HUES64 (cell line): Measurements from ENCODE around the gene CHD2.

Source experiments
- H3K27ac ChIP-seq: 2 replicates; pipeline ENCODE4 v1.7.0; 2013; ENCODE audit warnings: low read depth, low read length, inconsistent platforms
- H3K27me3 ChIP-seq: 2 replicates; pipeline ENCODE4 v1.6.1; 2013; ENCODE audit warnings: mild to moderate bottlenecking, low read length; ENCODE audit not compliant: insufficient read depth
- H3K36me3 ChIP-seq: 2 replicates; pipeline ENCODE4 v1.6.1; 2013; ENCODE audit warnings: mild to moderate bottlenecking, low read length; ENCODE audit not compliant: insufficient read depth
- H3K4me1 ChIP-seq: 2 replicates; pipeline ENCODE4 v1.6.1; 2013; ENCODE audit warnings: mild to moderate bottlenecking, low read length, moderate library complexity; ENCODE audit not compliant: insufficient read depth
- H3K4me3 ChIP-seq: 2 replicates; pipeline ENCODE4 v1.5.1; 2013; ENCODE audit warnings: mild to moderate bottlenecking, low read length, moderate library complexity
- H3K9ac ChIP-seq: 2 replicates; pipeline ENCODE4 v1.6.1; 2013; ENCODE audit warnings: mild to moderate bottlenecking, low read depth, low read length
- H3K9me3 ChIP-seq: 2 replicates; pipeline ENCODE4 v1.6.1; 2013; ENCODE audit warnings: low read depth, low read length; ENCODE audit not compliant: insufficient read depth
- WGBS: fragments of 150-250, 120-280 bp; methylation state at CpG from one replicate; pipeline ENCODE4 v1.1.7; 2013; ENCODE audit warnings: missing lambda C conversion rate; 5-methylcytosine and 5-hydroxymethylcytosine counted together

The CHD2 gene

DNA sequence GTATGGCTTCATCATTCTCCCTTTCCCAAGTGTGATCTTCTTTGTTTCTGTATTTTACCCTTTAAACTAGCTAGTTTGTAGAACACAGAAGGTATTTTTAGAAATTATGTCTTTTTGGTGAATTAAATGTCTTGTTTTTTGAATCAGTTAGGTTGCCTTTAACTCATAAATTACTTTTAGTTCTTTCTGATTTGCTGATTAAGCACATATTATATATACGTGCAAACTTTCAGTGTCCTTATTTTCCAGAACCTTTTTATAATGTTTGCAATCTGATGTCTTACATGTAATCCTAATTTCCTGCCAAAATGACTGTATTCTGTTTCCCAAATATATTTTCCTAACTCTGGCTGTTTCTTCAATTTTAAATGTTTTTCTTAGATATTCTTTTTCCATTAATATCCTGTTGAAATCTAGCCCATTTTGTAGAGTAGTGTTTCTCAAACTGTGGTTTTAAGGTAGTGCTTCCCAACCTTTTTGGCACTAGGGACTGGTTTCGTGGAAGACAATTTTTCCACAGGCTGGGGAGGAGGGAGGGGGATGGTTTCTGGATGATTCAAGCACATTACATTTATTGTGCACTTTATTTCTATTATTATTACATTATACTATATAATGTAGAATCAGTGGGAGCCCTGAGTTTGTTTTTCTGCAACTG, 51.8 kb downstream of the CHD2 start:
- no peaks in the 10 kb centered on the region for H3K4me1 ChIP-seq
- no peak overlapping the region for H3K27ac ChIP-seq
- H3K9ac ChIP-seq: no peak overlapping the region
- 94% methylated on average over 2 of the region's 2 CpGs for WGBS
- no peak overlapping the region for H3K4me3 ChIP-seq
- H3K27me3 ChIP-seq: no peaks in the 10 kb centered on the region
- H3K9me3 ChIP-seq: peaks cover 38% of the 10 kb centered on the region
- H3K36me3 ChIP-seq: peaks cover 100% of the 10 kb centered on the region

DNA sequence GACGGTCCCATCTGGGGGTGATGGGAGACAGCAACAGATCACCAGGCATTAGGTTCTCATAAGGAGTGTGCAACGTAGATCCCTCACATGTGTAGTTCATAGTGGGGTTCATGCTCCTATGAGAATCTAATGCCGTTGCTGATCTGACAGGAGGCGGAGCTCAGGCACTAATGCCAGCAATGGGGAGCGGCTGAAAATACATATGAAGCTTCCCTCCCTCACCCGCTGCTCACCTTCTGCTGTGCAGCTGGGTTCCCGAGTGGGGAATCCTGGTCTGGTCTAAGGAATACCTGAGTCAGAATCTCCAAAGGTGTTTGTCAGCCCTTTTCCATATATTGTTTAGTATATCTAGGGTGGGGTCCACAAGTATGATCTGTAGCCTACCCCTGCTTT, 52.3 kb downstream of the CHD2 start:
- no peaks in the 10 kb centered on the region for H3K4me1 ChIP-seq
- no peaks in the 10 kb centered on the region for H3K27me3 ChIP-seq
- H3K27ac ChIP-seq: no peak overlapping the region
- WGBS: 95% methylated on average over 7 of the region's 7 CpGs
- no peak overlapping the region for H3K9ac ChIP-seq
- H3K4me3 ChIP-seq: no peak overlapping the region
- H3K36me3 ChIP-seq: peaks cover 100% of the 10 kb centered on the region
- peaks cover 33% of the 10 kb centered on the region for H3K9me3 ChIP-seq

DNA sequence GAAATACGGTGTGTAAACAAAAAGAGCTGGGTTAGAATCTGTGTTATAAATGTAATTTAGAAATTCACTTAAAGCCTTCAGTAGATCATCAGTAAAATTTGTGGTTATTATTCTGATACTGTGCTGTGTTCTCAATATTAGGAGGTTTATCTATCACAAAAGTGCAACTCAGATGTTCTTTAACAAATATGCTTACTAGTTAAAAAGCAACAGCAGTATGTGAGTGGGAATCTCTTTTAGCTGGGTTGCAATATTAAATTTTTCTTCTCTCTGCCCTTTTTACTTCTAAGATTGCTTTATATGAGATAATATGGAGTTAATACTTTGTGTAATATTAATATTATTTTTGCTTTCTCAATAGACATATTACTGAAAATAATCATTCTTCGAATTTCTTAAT, 53.4 kb downstream of the CHD2 start:
- Histone ChIP-seq H3K36me3 (peaks cover 100% of the 10 kb centered on the region), H3K9me3 (peaks cover 22% of the 10 kb centered on the region), H3K4me3 (no peak overlapping the region), H3K27me3 (no peaks in the 10 kb centered on the region), H3K4me1 (no peaks in the 10 kb centered on the region), H3K9ac (no peak overlapping the region), H3K27ac (no peak overlapping the region)
- 93% methylated on average over 1 of the region's 2 CpGs for WGBS

DNA sequence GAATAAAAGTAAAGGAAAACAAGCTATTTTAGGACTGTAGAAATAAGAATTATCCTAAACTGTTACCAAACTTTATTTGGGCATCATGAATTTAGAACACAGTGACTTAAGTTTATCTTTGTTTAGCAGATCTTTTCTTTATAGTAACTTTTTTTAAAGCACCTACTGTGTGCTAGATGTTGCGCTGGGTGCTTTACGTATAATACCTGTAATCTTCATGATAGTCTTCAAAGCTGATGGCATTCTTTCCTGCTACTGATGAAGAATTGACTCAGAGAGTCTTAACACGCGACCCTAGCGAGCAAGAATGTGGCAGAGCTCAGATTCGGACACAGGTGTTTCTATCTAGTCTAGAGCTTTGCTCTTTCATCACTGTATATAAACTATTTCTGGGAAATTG, 53.9 kb downstream of the CHD2 start:
- Histone ChIP-seq H3K4me1 (no peaks in the 10 kb centered on the region), H3K36me3 (peaks cover 100% of the 10 kb centered on the region), H3K4me3 (no peak overlapping the region), H3K27me3 (no peaks in the 10 kb centered on the region), H3K9me3 (peaks cover 18% of the 10 kb centered on the region), H3K27ac (no peak overlapping the region), H3K9ac (no peak overlapping the region)
- WGBS: 98% methylated on average over 6 of the region's 6 CpGs

DNA sequence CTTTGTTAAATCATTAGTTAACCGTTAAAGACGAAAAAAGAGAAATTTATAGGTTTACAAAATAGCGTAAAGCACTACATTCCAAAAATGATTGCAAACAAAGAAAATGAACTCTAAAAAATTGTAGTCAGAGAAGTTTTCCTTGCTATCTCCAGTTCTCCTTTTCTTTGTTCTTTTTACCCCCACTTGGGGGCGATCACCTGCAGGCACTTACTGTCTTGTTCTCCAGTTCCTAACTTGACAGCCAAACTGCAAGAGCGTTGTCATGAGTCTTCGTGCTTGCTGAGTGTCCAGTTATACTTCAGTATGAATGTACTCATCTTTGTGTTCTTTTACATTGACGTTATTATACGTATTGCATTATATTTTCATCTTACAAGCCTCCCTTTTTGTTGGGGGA, 54.5 kb downstream of the CHD2 start:
- Histone ChIP-seq H3K4me1 (no peaks in the 10 kb centered on the region), H3K27ac (no peak overlapping the region), H3K9me3 (peaks cover 12% of the 10 kb centered on the region), H3K4me3 (no peak overlapping the region), H3K27me3 (no peaks in the 10 kb centered on the region), H3K36me3 (peaks cover 100% of the 10 kb centered on the region), H3K9ac (no peak overlapping the region)
- WGBS: 96% methylated on average over 6 of the region's 8 CpGs

DNA sequence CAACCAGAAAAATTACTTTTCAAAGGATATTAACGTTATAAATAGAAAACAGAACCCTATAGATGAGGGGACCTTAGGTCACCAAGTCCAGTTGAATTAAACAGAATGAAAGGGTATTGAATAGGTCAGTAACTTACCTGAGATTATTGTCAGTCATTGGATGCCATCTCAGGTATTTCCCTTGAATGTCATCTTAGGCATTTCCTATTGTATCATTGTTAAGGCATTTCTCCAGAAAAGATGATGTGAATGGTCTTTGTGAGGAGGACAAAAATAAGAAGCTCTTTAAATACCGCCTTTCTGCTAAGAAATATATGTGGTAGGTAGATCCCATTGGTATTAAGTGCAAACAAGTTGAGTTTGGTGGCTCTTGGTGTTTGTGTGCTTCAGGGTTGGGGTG, 55.6 kb downstream of the CHD2 start:
- no peak overlapping the region for H3K27ac ChIP-seq
- WGBS: over 99% methylated on average over 2 of the region's 2 CpGs
- no peaks in the 10 kb centered on the region for H3K4me1 ChIP-seq
- H3K9ac ChIP-seq: no peak overlapping the region
- H3K36me3 ChIP-seq: peaks cover 100% of the 10 kb centered on the region
- no peaks in the 10 kb centered on the region for H3K27me3 ChIP-seq
- H3K4me3 ChIP-seq: no peak overlapping the region
- H3K9me3 ChIP-seq: 0 out of 2 replicates have a peak, but pooled peaks cover under 1% of the 10 kb centered on the region

DNA sequence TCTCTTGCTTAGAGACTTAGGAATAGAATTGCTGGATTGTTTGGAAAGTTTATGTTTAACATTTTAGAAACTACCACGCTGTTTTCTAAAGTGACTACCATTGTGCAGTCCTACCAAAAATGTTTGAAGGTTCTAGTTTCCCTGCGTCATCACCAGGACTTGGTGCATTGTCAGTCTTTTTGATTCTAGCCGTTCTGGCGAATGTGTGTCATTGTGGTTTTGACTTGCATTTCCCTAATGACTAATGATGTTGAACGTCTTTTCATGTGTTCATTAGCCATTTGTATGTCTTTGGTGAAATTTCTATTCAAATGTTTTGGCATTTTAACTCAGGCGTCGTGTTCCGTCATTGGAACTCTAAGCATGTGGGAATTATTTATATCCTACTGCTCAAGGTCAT, 58.0 kb downstream of the CHD2 start:
- Histone ChIP-seq H3K36me3 (peaks cover 98% of the 10 kb centered on the region), H3K9me3 (peaks cover 3% of the 10 kb centered on the region; the same call in 1 of the 2 replicates)
- WGBS: 97% methylated on average over 8 of the region's 8 CpGs

DNA sequence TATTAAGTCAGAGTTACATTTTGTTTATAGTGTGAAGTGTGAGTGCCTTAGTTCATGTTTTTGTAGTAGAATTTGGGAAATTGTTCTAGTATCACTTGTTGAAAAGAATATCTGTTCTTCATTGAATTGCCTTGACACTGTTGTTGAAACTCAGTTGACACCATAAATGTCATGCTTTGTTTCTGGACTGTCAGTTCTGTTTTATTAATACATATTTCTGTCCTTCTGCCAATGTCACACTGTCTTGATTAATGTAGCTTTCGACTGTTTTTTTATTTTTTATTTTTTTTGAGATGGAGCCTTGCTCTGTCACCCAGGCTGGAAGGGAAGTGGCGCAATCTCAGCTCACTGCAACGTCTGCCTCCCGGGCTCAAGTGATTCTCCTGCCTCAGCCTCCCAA, 59.1 kb downstream of the CHD2 start:
- Histone ChIP-seq H3K9ac (no peak overlapping the region), H3K27me3 (no peaks in the 10 kb centered on the region), H3K4me3 (no peak overlapping the region), H3K4me1 (no peaks in the 10 kb centered on the region; the same call in 1 of the 2 replicates), H3K9me3 (peaks cover 3% of the 10 kb centered on the region; the same call in 1 of the 2 replicates), H3K27ac (no peak overlapping the region), H3K36me3 (peaks cover 98% of the 10 kb centered on the region)
- 98% methylated on average over 4 of the region's 4 CpGs for WGBS

More for the DNA sequence above, 58.0 kb downstream of the CHD2 start:
- H3K9ac ChIP-seq: no peak overlapping the region
- no peak overlapping the region for H3K4me3 ChIP-seq
- no peaks in the 10 kb centered on the region for H3K4me1 ChIP-seq
- H3K27me3 ChIP-seq: no peaks in the 10 kb centered on the region
- H3K27ac ChIP-seq: no peak overlapping the region

DNA sequence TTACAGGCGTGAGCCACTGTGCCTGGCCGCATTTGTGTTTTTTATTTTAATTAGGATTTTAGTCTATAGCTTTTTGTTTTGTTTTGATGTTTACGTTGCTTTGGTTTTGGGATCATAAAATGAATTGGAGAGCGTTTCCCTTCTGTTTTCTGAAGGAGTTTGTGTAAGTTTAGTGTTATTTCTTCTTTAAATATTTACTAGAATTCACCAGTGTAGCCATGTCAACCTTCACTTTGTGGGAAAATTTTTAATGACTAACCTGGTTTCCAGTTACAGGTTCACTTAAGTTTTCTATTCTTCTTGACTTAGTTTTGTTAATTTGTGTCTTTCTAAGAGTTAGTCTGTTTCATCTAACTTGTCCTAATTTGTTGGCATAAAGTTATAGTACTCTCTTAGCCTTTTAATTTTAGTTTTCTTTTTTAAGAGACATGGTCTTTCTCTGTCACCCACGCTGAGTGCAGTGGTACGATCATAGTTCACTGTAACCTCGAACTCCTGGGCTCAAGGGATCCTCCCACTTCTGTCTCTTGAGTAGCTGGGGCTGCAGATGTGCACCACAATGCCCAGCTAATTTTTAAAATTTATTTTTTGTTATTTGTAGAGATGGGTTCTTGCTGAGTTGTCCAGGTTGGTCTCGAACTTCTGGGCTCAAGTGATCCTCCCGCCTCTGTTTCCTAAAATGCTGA, 61.0 kb downstream of the CHD2 start:
- no peaks in the 10 kb centered on the region for H3K27me3 ChIP-seq
- H3K4me3 ChIP-seq: no peak overlapping the region
- H3K27ac ChIP-seq: no peak overlapping the region
- no peak overlapping the region for H3K9ac ChIP-seq
- no peaks in the 10 kb centered on the region; the same call in 1 of the 2 replicates for H3K4me1 ChIP-seq
- peaks cover 96% of the 10 kb centered on the region for H3K36me3 ChIP-seq
- H3K9me3 ChIP-seq: peaks cover 3% of the 10 kb centered on the region; the same call in 1 of the 2 replicates
- WGBS: 97% methylated on average over 9 of the region's 9 CpGs

DNA sequence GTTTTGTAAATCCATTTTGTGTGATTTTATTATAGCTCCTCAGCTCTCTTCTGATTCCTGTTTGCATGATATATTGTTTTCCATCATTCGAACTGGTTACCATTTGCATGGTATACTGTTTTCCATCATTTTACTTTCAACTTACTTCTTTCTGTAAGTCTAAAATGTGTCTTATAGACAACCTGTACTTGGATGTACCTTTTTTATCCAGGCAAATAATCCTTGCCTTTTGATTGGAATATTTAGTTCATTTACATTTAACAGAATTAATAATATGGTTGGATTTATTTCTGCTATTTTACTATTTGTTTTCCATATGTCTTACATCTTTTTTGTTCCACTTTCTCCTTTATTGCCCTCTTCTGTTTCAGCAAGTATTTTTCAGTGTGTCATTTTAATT, 62.8 kb downstream of the CHD2 start:
- H3K9ac ChIP-seq: no peak overlapping the region
- peaks cover 3% of the 10 kb centered on the region; the same call in 1 of the 2 replicates for H3K9me3 ChIP-seq
- H3K27me3 ChIP-seq: no peaks in the 10 kb centered on the region
- WGBS: 100% methylated on average over 1 of the region's 1 CpG
- H3K27ac ChIP-seq: no peak overlapping the region
- no peaks in the 10 kb centered on the region; the same call in 1 of the 2 replicates for H3K4me1 ChIP-seq
- peaks cover 95% of the 10 kb centered on the region for H3K36me3 ChIP-seq
- no peak overlapping the region for H3K4me3 ChIP-seq

DNA sequence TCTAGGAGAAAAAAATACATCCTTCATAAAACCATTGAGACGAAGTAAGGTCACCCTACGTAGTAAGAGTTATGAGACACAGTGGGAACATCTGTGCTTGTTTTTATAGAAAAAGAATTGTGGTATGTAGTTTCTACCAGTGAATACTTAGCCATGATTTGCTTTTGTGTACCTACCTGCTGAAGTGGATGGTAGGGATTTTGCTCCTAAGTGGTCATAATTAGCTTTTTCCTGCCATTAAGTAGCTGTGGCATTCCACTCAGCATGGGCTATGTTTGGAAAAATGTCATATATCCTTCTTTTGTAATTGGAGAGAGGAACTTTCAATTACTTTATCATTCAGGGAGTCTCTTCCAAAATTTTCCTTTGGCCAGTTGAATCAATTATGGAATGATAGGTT, 63.7 kb downstream of the CHD2 start:
- Histone ChIP-seq H3K36me3 (peaks cover 95% of the 10 kb centered on the region), H3K4me3 (no peak overlapping the region), H3K27me3 (no peaks in the 10 kb centered on the region), H3K9ac (no peak overlapping the region), H3K9me3 (peaks cover 3% of the 10 kb centered on the region; the same call in 1 of the 2 replicates), H3K27ac (no peak overlapping the region), H3K4me1 (no peaks in the 10 kb centered on the region; the same call in 1 of the 2 replicates)
- WGBS: 98% methylated on average over 2 of the region's 2 CpGs
